GM23338 (cell line): ENCODE data around the gene SLC25A30. TPM values are rescaled to one million over a fixed set of nuclear protein-coding genes. Genes with fewer than 3 reads are reported as not detected.

Source experiments
- ATAC-seq: fragments of 200-7000 bp; cut with Tn5 transposase; 3 replicates; pipeline ENCODE4 v1.9.1; 2020
- DNase-seq: peaks from one replicate; pipeline ENCODE4 v3.0.0-alpha.2; 2015; ENCODE audit warnings: low spot score
- H2AFZ ChIP-seq: fragments of 200-600 bp; sonication (generic); 2 replicates; pipeline ENCODE4 v1.8.0; 2016; ENCODE audit warnings: antibody characterized with exemption, mild to moderate bottlenecking, moderate library complexity
- H3F3A ChIP-seq: fragments of 200-600 bp; sonication (generic); replicated peaks from 2 replicates; pipeline ENCODE4 v1.8.0; 2017; ENCODE audit warnings: antibody characterized with exemption, mixed run types, low read depth
- H3K27ac ChIP-seq: fragments of 200-600 bp; sonication (generic); 2 replicates; pipeline ENCODE4 v1.6.1; 2016; ENCODE audit warnings: low read depth
- H3K27me3 ChIP-seq: fragments of 200-600 bp; sonication (generic); 2 replicates; pipeline ENCODE4 v1.8.0; 2016; ENCODE audit warnings: mild to moderate bottlenecking, mixed run types, moderate library complexity; ENCODE audit not compliant: insufficient read depth
- H3K36me3 ChIP-seq: fragments of 200-600 bp; sonication (generic); 2 replicates; pipeline ENCODE4 v1.8.0; 2016; ENCODE audit warnings: mild to moderate bottlenecking; ENCODE audit not compliant: insufficient read depth
- H3K4me1 ChIP-seq: fragments of 200-600 bp; sonication (generic); 2 replicates; pipeline ENCODE4 v1.8.0; 2016; ENCODE audit warnings: mild to moderate bottlenecking, moderate library complexity; ENCODE audit not compliant: insufficient read depth
- H3K4me2 ChIP-seq: fragments of 200-600 bp; sonication (generic); 2 replicates; pipeline ENCODE4 v1.7.1; 2017; ENCODE audit warnings: mixed run types
- H3K4me3 ChIP-seq: fragments of 200-600 bp; sonication (generic); 2 replicates; pipeline ENCODE4 v1.6.1; 2016; ENCODE audit warnings: mixed run types
- H3K79me2 ChIP-seq: fragments of 200-600 bp; sonication (generic); replicated peaks from 2 replicates; pipeline ENCODE4 v1.8.0; 2017; ENCODE audit warnings: mild to moderate bottlenecking; ENCODE audit not compliant: insufficient read depth
- H3K9me2 ChIP-seq: fragments of 200-600 bp; sonication (generic); 2 replicates; pipeline ENCODE4 v1.8.0; 2017; ENCODE audit not compliant: insufficient read depth
- H4K20me1 ChIP-seq: fragments of 200-600 bp; sonication (generic); replicated peaks from 2 replicates; pipeline ENCODE4 v1.8.0; 2017; ENCODE audit warnings: mild to moderate bottlenecking; ENCODE audit not compliant: insufficient read depth
- H3K27ac Mint-ChIP-seq: 2 replicates; pipeline ENCODE4 v1.8.0; 2020; ENCODE audit warnings: inconsistent platforms, mild to moderate bottlenecking, moderate library complexity, mixed read lengths
- H3K27me3 Mint-ChIP-seq: 3 replicates; pipeline ENCODE4 v1.8.0; 2022; ENCODE audit warnings: low read depth, mild to moderate bottlenecking, moderate library complexity, mixed read lengths, inconsistent platforms; ENCODE audit not compliant: insufficient read depth, poor library complexity
- H3K36me3 Mint-ChIP-seq: 3 replicates; pipeline ENCODE4 v1.8.0; 2021; ENCODE audit warnings: low read depth, mild to moderate bottlenecking, inconsistent platforms, moderate library complexity, mixed read lengths
- H3K4me1 Mint-ChIP-seq: 3 replicates; pipeline ENCODE4 v1.8.0; 2020; ENCODE audit warnings: mild to moderate bottlenecking, inconsistent platforms, mixed read lengths
- H3K4me3 Mint-ChIP-seq: 3 replicates; pipeline ENCODE4 v1.8.0; 2021; ENCODE audit warnings: moderate library complexity, mild to moderate bottlenecking, inconsistent platforms, mixed read lengths
- H3K9me3 Mint-ChIP-seq: 3 replicates; pipeline ENCODE4 v1.8.0; 2020; ENCODE audit warnings: moderate library complexity, mild to moderate bottlenecking, inconsistent platforms, mixed read lengths
- CREB1 ChIP-seq: fragments of 250-450 bp; sonication (Bioruptor Pico); IDR thresholded peaks from 2 replicates; pipeline ENCODE4 v1.5.0; 2020; ENCODE audit warnings: low read depth, mild to moderate bottlenecking, moderate library complexity
- EZH2 ChIP-seq: fragments of 200-600 bp; sonication (generic); IDR thresholded peaks from one replicate; pipeline ENCODE4 v1.8.0; 2017; ENCODE audit warnings: antibody characterized with exemption, mild to moderate bottlenecking, low read depth; ENCODE audit not compliant: unreplicated experiment
- EZH2phosphoT487 ChIP-seq: fragments of 200-600 bp; sonication (generic); IDR thresholded peaks from one replicate; pipeline ENCODE4 v1.8.1; 2018; ENCODE audit warnings: antibody characterized with exemption; ENCODE audit not compliant: unreplicated experiment
- NANOG ChIP-seq: IDR thresholded peaks from 2 replicates; pipeline ENCODE4 v1.6.1; 2016; ENCODE audit warnings: antibody characterized with exemption, borderline replicate concordance
- STAT1 ChIP-seq: IDR thresholded peaks from one replicate; pipeline ENCODE4 v1.6.1; 2016; ENCODE audit warnings: antibody characterized with exemption; ENCODE audit not compliant: unreplicated experiment
- ZNF114 ChIP-seq: fragments of 250-450 bp; sonication (Bioruptor Pico); IDR thresholded peaks from 2 replicates; pipeline ENCODE4 v1.5.0; 2020; ENCODE audit warnings: mild to moderate bottlenecking, moderate library complexity
- ZNF331 ChIP-seq: fragments of 250-450 bp; sonication (Bioruptor Pico); IDR thresholded peaks from 2 replicates; pipeline ENCODE4 v1.5.0; 2020; ENCODE audit warnings: low read depth, mild to moderate bottlenecking, moderate library complexity
- polyA plus RNA-seq: library from polyadenylated mRNA; unstranded; fragments of >200 nt; fragmentation: Nextera tagmentation; extraction: Ambion mirVana; gene quantifications from 2 replicates; pipeline ENCODE4 v1.2.1, GENCODE V29; 2016
- total RNA-seq: library from RNA; depleted of rRNA; stranded (reverse); fragments of >200 nt; shearing (Covaris generic); gene quantifications from 2 replicates; pipeline ENCODE4 v1.2.3, GENCODE V29; 2014
- TF ChIP-seq, protein P1 (sequence below): IDR thresholded peaks from one replicate; pipeline ENCODE4 v1.6.1; 2018; ENCODE audit warnings: antibody characterized with exemption; ENCODE audit not compliant: unreplicated experiment
- TF ChIP-seq, protein P2 (sequence below), 2 experiments: fragments of 200-600 bp in 1 of 2; sonication (generic) in 1 of 2; conservative IDR thresholded peaks; 2 replicates each; pipeline versions ENCODE4 v1.5.1 to v1.6.1; 2016 to 2017; ENCODE audit warnings: antibody characterized with exemption in 2 of 2, low read depth in 2 of 2, mild to moderate bottlenecking in 2 of 2, moderate library complexity in 1 of 2
- TF ChIP-seq, protein P3 (sequence below): fragments of 250-450 bp; sonication (Bioruptor Pico); IDR thresholded peaks from 2 replicates; pipeline ENCODE4 v1.5.0; 2020; ENCODE audit warnings: mild to moderate bottlenecking, moderate library complexity

The SLC25A30 gene
- total and polyA plus RNA-seq, 2 experiments from 2014 or later: 2.0 to 7.5 TPM

DNA sequence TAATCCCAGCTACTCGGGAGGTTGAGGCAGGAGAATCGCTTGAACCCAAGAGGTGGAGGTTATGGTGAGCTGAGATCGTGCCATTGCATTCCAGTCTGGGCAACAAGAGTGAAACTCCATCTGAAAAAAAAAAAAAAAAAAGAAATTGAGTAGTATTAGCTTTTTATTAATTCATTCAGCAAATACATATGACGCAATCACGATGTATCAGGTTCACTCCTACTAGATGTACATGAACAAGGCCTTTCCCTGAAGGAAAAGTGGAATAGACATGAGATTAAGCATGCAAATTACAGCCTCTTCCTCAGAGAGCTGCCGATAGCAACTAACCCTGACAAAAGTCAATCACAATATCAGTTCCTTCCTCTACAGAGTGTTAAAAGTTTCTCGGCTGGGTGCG is 68.0 kb downstream of the SLC25A30 start (continued):
- TF ChIP-seq ZNF331 (CRISPR knock-in tag) (no peak), ZNF114 (no peak), CREB1 (CRISPR knock-in tag) (no peak), EZH2 (no peak)
- TF ChIP-seq, protein P1, sequence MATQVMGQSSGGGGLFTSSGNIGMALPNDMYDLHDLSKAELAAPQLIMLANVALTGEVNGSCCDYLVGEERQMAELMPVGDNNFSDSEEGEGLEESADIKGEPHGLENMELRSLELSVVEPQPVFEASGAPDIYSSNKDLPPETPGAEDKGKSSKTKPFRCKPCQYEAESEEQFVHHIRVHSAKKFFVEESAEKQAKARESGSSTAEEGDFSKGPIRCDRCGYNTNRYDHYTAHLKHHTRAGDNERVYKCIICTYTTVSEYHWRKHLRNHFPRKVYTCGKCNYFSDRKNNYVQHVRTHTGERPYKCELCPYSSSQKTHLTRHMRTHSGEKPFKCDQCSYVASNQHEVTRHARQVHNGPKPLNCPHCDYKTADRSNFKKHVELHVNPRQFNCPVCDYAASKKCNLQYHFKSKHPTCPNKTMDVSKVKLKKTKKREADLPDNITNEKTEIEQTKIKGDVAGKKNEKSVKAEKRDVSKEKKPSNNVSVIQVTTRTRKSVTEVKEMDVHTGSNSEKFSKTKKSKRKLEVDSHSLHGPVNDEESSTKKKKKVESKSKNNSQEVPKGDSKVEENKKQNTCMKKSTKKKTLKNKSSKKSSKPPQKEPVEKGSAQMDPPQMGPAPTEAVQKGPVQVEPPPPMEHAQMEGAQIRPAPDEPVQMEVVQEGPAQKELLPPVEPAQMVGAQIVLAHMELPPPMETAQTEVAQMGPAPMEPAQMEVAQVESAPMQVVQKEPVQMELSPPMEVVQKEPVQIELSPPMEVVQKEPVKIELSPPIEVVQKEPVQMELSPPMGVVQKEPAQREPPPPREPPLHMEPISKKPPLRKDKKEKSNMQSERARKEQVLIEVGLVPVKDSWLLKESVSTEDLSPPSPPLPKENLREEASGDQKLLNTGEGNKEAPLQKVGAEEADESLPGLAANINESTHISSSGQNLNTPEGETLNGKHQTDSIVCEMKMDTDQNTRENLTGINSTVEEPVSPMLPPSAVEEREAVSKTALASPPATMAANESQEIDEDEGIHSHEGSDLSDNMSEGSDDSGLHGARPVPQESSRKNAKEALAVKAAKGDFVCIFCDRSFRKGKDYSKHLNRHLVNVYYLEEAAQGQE: no peak

DNA sequence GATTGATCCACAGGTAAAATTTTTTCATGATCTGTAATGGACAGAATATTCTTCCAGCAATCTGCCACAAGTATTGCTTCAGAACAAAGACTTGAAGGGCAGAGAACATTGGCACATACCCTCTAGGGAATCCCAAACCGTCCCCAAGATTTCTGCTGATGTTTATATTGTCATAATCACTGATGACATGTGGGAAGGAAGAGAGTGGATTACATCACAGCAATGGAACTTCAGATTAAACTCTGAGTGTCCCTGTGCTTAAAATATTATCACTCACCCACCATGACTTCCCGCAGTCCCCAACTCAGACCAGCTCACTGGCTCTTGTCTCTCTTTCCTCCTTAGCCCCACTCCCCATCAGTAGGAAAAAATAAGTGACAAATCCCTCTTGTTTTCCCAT is 68.7 kb downstream of the SLC25A30 start:
- Mint-ChIP-seq H3K36me3 (peaks cover 44% of the 10 kb centered on the region), H3K4me3 (no peak overlapping the region), H3K27me3 (no peaks in the 10 kb centered on the region), H3K4me1 (no peaks in the 10 kb centered on the region), H3K27ac (no peak overlapping the region), H3K9me3 (no peaks in the 10 kb centered on the region)
- no peaks in the 10 kb centered on the region for H3K27me3 ChIP-seq
- H3K4me1 ChIP-seq: no peaks in the 10 kb centered on the region
- H2AFZ ChIP-seq: no peak overlapping the region
- no peak overlapping the region for H3K27ac ChIP-seq
- no peaks in the 10 kb centered on the region for H3K9me2 ChIP-seq
- no peak overlapping the region for H3K4me3 ChIP-seq
- peaks cover 7% of the 10 kb centered on the region for H4K20me1 ChIP-seq
- H3K36me3 ChIP-seq: peaks cover 12% of the 10 kb centered on the region; the same call in 1 of the 2 replicates
- ATAC-seq (no peak), DNase-seq (no peak)
- H3K4me2 ChIP-seq: no peak overlapping the region
- H3K79me2 ChIP-seq: no peaks in the 10 kb centered on the region
- H3F3A ChIP-seq: no peaks in the 10 kb centered on the region; the same call in 1 of the 2 replicates
- TF ChIP-seq, protein P2, sequence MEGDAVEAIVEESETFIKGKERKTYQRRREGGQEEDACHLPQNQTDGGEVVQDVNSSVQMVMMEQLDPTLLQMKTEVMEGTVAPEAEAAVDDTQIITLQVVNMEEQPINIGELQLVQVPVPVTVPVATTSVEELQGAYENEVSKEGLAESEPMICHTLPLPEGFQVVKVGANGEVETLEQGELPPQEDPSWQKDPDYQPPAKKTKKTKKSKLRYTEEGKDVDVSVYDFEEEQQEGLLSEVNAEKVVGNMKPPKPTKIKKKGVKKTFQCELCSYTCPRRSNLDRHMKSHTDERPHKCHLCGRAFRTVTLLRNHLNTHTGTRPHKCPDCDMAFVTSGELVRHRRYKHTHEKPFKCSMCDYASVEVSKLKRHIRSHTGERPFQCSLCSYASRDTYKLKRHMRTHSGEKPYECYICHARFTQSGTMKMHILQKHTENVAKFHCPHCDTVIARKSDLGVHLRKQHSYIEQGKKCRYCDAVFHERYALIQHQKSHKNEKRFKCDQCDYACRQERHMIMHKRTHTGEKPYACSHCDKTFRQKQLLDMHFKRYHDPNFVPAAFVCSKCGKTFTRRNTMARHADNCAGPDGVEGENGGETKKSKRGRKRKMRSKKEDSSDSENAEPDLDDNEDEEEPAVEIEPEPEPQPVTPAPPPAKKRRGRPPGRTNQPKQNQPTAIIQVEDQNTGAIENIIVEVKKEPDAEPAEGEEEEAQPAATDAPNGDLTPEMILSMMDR (conservative IDR thresholded peaks at IDR 0.05; ENCODE audit: low read depth in 2 of 2): no peak
- no peak for TF ChIP-seq EZH2phosphoT487
- TF ChIP-seq ZNF331 (CRISPR knock-in tag): no peak
- TF ChIP-seq CREB1 (CRISPR knock-in tag): no peak
- TF ChIP-seq, protein P1: no peak
- TF ChIP-seq, protein P3, sequence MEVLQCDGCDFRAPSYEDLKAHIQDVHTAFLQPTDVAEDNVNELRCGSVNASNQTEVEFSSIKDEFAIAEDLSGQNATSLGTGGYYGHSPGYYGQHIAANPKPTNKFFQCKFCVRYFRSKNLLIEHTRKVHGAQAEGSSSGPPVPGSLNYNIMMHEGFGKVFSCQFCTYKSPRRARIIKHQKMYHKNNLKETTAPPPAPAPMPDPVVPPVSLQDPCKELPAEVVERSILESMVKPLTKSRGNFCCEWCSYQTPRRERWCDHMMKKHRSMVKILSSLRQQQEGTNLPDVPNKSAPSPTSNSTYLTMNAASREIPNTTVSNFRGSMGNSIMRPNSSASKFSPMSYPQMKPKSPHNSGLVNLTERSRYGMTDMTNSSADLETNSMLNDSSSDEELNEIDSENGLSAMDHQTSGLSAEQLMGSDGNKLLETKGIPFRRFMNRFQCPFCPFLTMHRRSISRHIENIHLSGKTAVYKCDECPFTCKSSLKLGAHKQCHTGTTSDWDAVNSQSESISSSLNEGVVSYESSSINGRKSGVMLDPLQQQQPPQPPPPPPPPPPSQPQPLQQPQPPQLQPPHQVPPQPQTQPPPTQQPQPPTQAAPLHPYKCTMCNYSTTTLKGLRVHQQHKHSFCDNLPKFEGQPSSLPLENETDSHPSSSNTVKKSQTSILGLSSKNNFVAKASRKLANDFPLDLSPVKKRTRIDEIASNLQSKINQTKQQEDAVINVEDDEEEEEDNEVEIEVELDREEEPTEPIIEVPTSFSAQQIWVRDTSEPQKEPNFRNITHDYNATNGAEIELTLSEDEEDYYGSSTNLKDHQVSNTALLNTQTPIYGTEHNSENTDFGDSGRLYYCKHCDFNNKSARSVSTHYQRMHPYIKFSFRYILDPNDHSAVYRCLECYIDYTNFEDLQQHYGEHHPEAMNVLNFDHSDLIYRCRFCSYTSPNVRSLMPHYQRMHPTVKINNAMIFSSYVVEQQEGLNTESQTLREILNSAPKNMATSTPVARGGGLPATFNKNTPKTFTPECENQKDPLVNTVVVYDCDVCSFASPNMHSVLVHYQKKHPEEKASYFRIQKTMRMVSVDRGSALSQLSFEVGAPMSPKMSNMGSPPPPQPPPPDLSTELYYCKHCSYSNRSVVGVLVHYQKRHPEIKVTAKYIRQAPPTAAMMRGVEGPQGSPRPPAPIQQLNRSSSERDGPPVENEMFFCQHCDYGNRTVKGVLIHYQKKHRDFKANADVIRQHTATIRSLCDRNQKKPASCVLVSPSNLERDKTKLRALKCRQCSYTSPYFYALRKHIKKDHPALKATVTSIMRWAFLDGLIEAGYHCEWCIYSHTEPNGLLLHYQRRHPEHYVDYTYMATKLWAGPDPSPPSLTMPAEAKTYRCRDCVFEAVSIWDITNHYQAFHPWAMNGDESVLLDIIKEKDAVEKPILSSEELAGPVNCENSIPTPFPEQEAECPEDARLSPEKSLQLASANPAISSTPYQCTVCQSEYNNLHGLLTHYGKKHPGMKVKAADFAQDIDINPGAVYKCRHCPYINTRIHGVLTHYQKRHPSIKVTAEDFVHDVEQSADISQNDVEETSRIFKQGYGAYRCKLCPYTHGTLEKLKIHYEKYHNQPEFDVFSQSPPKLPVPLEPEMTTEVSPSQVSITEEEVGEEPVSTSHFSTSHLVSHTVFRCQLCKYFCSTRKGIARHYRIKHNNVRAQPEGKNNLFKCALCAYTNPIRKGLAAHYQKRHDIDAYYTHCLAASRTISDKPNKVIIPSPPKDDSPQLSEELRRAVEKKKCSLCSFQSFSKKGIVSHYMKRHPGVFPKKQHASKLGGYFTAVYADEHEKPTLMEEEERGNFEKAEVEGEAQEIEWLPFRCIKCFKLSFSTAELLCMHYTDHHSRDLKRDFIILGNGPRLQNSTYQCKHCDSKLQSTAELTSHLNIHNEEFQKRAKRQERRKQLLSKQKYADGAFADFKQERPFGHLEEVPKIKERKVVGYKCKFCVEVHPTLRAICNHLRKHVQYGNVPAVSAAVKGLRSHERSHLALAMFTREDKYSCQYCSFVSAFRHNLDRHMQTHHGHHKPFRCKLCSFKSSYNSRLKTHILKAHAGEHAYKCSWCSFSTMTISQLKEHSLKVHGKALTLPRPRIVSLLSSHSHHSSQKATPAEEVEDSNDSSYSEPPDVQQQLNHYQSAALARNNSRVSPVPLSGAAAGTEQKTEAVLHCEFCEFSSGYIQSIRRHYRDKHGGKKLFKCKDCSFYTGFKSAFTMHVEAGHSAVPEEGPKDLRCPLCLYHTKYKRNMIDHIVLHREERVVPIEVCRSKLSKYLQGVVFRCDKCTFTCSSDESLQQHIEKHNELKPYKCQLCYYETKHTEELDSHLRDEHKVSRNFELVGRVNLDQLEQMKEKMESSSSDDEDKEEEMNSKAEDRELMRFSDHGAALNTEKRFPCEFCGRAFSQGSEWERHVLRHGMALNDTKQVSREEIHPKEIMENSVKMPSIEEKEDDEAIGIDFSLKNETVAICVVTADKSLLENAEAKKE (CRISPR knock-in tag): no peak
- no peak for TF ChIP-seq STAT1
- TF ChIP-seq NANOG: no peak
